ENCODE results near the gene FXYD6.

The FXYD6 gene

GRCh38 chr11:117851106-117851505 lies 25.4 kb downstream of the FXYD6 start:
- H3K4me3 ChIP-seq (replicated peaks; ENCODE audit: low read depth, low read length): no peak overlapping the region
- peak; percentile 33 for DNase-seq (ENCODE audit: low read depth)
- no peak for TF ChIP-seq CTCF (IDR thresholded peaks at IDR 0.05; ENCODE audit: low read length, missing control alignments)

- H3K4me3 ChIP-seq (replicated peaks; ENCODE audit: low read depth, low read length): no peak overlapping the region
- no peak for TF ChIP-seq CTCF (IDR thresholded peaks at IDR 0.05; ENCODE audit: low read length, missing control alignments)
- no peak for DNase-seq (ENCODE audit: low read depth)
Measured at GRCh38 chr11:117849781-117850414, 26.6 kb downstream of the FXYD6 start.

GRCh38 chr11:117843666-117844484 lies 32.6 kb downstream of the FXYD6 start:
- peak; percentile 78 for DNase-seq (ENCODE audit: low read depth)
- no peak overlapping the region for H3K4me3 ChIP-seq (replicated peaks; ENCODE audit: low read depth, low read length)
- no peak for TF ChIP-seq CTCF (IDR thresholded peaks at IDR 0.05; ENCODE audit: low read length, missing control alignments)

- no peak for TF ChIP-seq CTCF (IDR thresholded peaks at IDR 0.05; ENCODE audit: low read length, missing control alignments)
- H3K4me3 ChIP-seq (replicated peaks; ENCODE audit: low read depth, low read length): no peak overlapping the region
- DNase-seq (ENCODE audit: low read depth): no peak
Measured at GRCh38 chr11:117842131-117842941, 34.1 kb downstream of the FXYD6 start.

- no peak overlapping the region for H3K4me3 ChIP-seq (replicated peaks; ENCODE audit: low read depth, low read length)
- no peak for TF ChIP-seq CTCF (IDR thresholded peaks at IDR 0.05; ENCODE audit: low read length, missing control alignments)
Measured at GRCh38 chr11:117841551-117842031, 34.9 kb downstream of the FXYD6 start.

GRCh38 chr11:117840881-117841550 lies 35.4 kb downstream of the FXYD6 start:
- no peak for DNase-seq (ENCODE audit: low read depth)
- H3K4me3 ChIP-seq (replicated peaks; ENCODE audit: low read depth, low read length): no peak overlapping the region
- TF ChIP-seq CTCF (IDR thresholded peaks at IDR 0.05; ENCODE audit: low read length, missing control alignments): no peak

More at GRCh38 chr11:117841551-117842031, 34.9 kb downstream of the FXYD6 start:
- no peak for DNase-seq (ENCODE audit: low read depth)
